SU-DHL-6 (cell line): ENCODE data around the gene RPUSD2.

Experiments used
- H2AFZ ChIP-seq: fragments of 200-600 bp; sonication (generic); 2 replicates; pipeline ENCODE4 v1.6.1; 2014; ENCODE audit warnings: low read depth, mild to moderate bottlenecking, moderate library complexity, mixed read lengths, antibody characterized with exemption, low read length; ENCODE audit not compliant: severe bottlenecking
- H3F3A ChIP-seq: fragments of 200-600 bp; shearing (Covaris generic); 2 replicates; pipeline ENCODE4 v1.6.0; 2016; ENCODE audit warnings: antibody characterized with exemption, mild to moderate bottlenecking; ENCODE audit not compliant: insufficient read depth
- H3K27ac ChIP-seq: fragments of 200-600 bp; sonication (generic); 2 replicates; pipeline ENCODE4 v1.5.1; 2016; ENCODE audit warnings: low read depth, mild to moderate bottlenecking, low read length, moderate library complexity, mixed read lengths
- H3K27me3 ChIP-seq: fragments of 200-600 bp; sonication (generic), shearing (Covaris generic); 2 replicates; pipeline ENCODE4 v1.6.0; 2014; ENCODE audit warnings: mild to moderate bottlenecking, low read length
- H3K36me3 ChIP-seq: fragments of 200-600 bp; sonication (generic); 2 replicates; pipeline ENCODE4 v1.6.1; 2014; ENCODE audit warnings: mild to moderate bottlenecking, low read length, mixed read lengths
- H3K4me2 ChIP-seq: fragments of 300-600, 200-600 bp; shearing (Covaris generic), sonication (generic); 2 replicates; pipeline ENCODE4 v1.6.0; 2014; ENCODE audit warnings: low read length, low read depth, mild to moderate bottlenecking; ENCODE audit not compliant: poor library complexity, severe bottlenecking
- H3K4me3 ChIP-seq: fragments of 200-600 bp; sonication (generic); 2 replicates; pipeline ENCODE4 v1.5.1; 2014; ENCODE audit warnings: antibody characterized with exemption, low read length, mild to moderate bottlenecking, mixed read lengths; ENCODE audit not compliant: insufficient read depth, poor library complexity, severe bottlenecking
- H3K79me2 ChIP-seq: fragments of 200-600 bp; sonication (generic); 2 replicates; pipeline ENCODE4 v1.6.1; 2014; ENCODE audit warnings: mild to moderate bottlenecking, low read length, moderate library complexity; ENCODE audit not compliant: insufficient read depth
- H3K9ac ChIP-seq: fragments of 200-600 bp; sonication (generic); 2 replicates; pipeline ENCODE4 v1.7.0; 2014; ENCODE audit warnings: mild to moderate bottlenecking, low read length
- H3K9me2 ChIP-seq: fragments of 200-600 bp; sonication (generic); replicated peaks from 2 replicates; pipeline ENCODE4 v1.6.1; 2014; ENCODE audit warnings: low read length; ENCODE audit not compliant: insufficient read depth
- H3K9me3 ChIP-seq: fragments of 200-600 bp; sonication (generic); 2 replicates; pipeline ENCODE4 v1.6.1; 2014; ENCODE audit warnings: low read length, mixed read lengths; ENCODE audit not compliant: insufficient read depth
- H4K20me1 ChIP-seq: fragments of 200-600 bp; sonication (generic); 2 replicates; pipeline ENCODE4 v1.6.1; 2014; ENCODE audit warnings: low read depth, mild to moderate bottlenecking, antibody characterized with exemption, low read length, moderate library complexity, mixed read lengths
- EZH2phosphoT487 ChIP-seq: fragments of 200-600 bp; sonication (generic), shearing (Covaris generic); conservative IDR thresholded peaks from 2 replicates; pipeline ENCODE4 v1.6.1; 2018; ENCODE audit warnings: mild to moderate bottlenecking, antibody characterized with exemption, low read length, moderate library complexity, mixed read lengths
- TF ChIP-seq, protein P1 (sequence below): fragments of 200-600 bp; sonication (generic); IDR thresholded peaks from one replicate; pipeline ENCODE4 v1.5.1; 2017; ENCODE audit warnings: antibody characterized with exemption, mild to moderate bottlenecking, low read length, moderate library complexity; ENCODE audit not compliant: insufficient read depth, poor library complexity, severe bottlenecking

The RPUSD2 gene

DNA sequence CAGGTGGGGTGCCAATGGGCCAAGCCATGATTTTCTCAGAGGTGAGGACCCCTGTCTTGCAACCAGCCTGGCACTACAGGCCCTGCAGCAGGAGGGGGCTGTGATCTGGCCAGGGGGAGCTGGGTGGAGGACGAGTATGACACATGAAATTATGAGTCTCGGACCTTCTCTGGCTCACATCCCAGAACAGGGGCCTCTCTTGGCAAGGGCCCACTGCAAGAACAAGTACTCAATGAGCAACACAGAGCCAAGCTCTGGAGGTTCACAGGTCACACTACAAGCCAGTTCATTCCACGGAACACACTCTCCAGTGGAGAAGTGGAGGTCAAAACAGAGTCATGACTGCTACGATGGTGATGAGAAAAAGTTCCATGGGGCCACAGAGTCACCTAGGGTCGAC is 32.6 kb upstream of the RPUSD2 start:
- TF ChIP-seq, protein P1, sequence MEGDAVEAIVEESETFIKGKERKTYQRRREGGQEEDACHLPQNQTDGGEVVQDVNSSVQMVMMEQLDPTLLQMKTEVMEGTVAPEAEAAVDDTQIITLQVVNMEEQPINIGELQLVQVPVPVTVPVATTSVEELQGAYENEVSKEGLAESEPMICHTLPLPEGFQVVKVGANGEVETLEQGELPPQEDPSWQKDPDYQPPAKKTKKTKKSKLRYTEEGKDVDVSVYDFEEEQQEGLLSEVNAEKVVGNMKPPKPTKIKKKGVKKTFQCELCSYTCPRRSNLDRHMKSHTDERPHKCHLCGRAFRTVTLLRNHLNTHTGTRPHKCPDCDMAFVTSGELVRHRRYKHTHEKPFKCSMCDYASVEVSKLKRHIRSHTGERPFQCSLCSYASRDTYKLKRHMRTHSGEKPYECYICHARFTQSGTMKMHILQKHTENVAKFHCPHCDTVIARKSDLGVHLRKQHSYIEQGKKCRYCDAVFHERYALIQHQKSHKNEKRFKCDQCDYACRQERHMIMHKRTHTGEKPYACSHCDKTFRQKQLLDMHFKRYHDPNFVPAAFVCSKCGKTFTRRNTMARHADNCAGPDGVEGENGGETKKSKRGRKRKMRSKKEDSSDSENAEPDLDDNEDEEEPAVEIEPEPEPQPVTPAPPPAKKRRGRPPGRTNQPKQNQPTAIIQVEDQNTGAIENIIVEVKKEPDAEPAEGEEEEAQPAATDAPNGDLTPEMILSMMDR = no peak
- TF ChIP-seq EZH2phosphoT487 = no peak
- Histone ChIP-seq H3K79me2 (no peaks in the 10 kb centered on the region), H3K9me3 (no peaks in the 10 kb centered on the region), H3F3A (no peaks in the 10 kb centered on the region), H3K9me2 (no peaks in the 10 kb centered on the region), H3K36me3 (no peaks in the 10 kb centered on the region), H3K4me3 (no peak overlapping the region), H3K27ac (no peak overlapping the region), H2AFZ (no peak overlapping the region), H3K27me3 (no peaks in the 10 kb centered on the region), H4K20me1 (no peaks in the 10 kb centered on the region), H3K4me2 (no peak overlapping the region), H3K9ac (no peak overlapping the region)

DNA sequence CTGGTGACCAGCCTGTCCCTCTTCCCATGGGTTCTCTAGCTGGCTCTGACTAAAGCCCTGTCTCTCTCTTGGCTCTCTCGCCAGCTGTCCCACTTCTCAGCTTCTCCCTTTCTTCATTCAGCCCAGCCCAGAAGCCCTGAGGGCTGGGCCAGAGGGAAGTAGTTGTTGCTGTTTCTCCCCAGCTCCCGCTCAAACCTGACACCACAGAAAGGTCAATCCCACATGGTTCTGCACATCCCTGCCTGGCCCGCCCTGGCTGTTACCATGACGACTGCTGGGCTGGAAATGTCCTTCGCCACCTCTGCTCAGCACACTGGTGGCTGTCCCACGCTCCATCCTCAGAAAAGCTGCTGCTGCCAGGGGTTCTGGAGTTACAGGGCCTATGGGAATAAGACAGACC is 30.1 kb upstream of the RPUSD2 start:
- Histone ChIP-seq H3K4me2 (no peak overlapping the region), H3K9me3 (no peaks in the 10 kb centered on the region), H3K4me3 (no peak overlapping the region), H3K27me3 (no peaks in the 10 kb centered on the region), H3K9ac (no peak overlapping the region), H3F3A (no peaks in the 10 kb centered on the region), H3K9me2 (no peaks in the 10 kb centered on the region), H3K79me2 (no peaks in the 10 kb centered on the region), H4K20me1 (no peaks in the 10 kb centered on the region), H3K27ac (no peak overlapping the region), H2AFZ (no peak overlapping the region), H3K36me3 (no peaks in the 10 kb centered on the region)
- TF ChIP-seq EZH2phosphoT487 = no peak
- TF ChIP-seq, protein P1 = no peak

DNA sequence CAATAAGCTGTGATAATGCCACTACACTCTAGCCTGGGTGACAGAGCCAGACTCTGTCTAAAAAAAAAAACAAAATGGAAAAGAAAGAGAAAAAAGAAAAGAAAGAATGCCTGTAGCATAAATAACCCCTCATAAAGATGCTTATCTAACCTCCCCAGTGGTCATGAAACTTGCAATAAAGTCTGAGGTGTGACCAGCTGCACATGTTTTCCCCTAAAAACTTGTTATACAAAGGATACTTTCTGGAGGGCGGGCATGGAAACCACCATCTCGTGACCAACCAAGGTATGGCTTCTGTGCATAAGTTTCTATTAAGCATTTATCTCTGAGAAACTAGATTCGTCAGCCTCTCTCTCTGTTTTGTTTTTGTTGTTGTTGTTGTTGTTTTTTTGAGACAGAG is 26.0 kb upstream of the RPUSD2 start:
- H3K36me3 ChIP-seq = no peaks in the 10 kb centered on the region
- H3K9ac ChIP-seq = no peak overlapping the region
- H3K9me3 ChIP-seq = no peaks in the 10 kb centered on the region
- TF ChIP-seq EZH2phosphoT487 = no peak
- TF ChIP-seq, protein P1 = no peak
- H3F3A ChIP-seq = no peaks in the 10 kb centered on the region
- H3K27ac ChIP-seq = no peak overlapping the region
- H2AFZ ChIP-seq = no peak overlapping the region
- H3K9me2 ChIP-seq = no peaks in the 10 kb centered on the region
- no peaks in the 10 kb centered on the region for H3K79me2 ChIP-seq
- no peaks in the 10 kb centered on the region for H4K20me1 ChIP-seq
- no peak overlapping the region for H3K4me2 ChIP-seq
- no peaks in the 10 kb centered on the region for H3K27me3 ChIP-seq
- H3K4me3 ChIP-seq = no peak overlapping the region
